ENCODE data around the gene ST6GALNAC4.

Gene ST6GALNAC4

GRCh38 chr9:127961613-127962155, 44.8 kb upstream of the ST6GALNAC4 start:
- no peak for DNase-seq (ENCODE audit: low read depth, low spot score)
- TF ChIP-seq, protein P1, sequence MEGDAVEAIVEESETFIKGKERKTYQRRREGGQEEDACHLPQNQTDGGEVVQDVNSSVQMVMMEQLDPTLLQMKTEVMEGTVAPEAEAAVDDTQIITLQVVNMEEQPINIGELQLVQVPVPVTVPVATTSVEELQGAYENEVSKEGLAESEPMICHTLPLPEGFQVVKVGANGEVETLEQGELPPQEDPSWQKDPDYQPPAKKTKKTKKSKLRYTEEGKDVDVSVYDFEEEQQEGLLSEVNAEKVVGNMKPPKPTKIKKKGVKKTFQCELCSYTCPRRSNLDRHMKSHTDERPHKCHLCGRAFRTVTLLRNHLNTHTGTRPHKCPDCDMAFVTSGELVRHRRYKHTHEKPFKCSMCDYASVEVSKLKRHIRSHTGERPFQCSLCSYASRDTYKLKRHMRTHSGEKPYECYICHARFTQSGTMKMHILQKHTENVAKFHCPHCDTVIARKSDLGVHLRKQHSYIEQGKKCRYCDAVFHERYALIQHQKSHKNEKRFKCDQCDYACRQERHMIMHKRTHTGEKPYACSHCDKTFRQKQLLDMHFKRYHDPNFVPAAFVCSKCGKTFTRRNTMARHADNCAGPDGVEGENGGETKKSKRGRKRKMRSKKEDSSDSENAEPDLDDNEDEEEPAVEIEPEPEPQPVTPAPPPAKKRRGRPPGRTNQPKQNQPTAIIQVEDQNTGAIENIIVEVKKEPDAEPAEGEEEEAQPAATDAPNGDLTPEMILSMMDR (IDR thresholded peaks at IDR 0.05; ENCODE audit: low read depth, low read length) = no peak
- H3K4me3 ChIP-seq (ENCODE audit: low read depth, low read length) = no peak overlapping the region
- in situ Hi-C loops (cut with HindIII; ENCODE audit: low sequenced_read_pairs) = no loop called here

GRCh38 chr9:127961155-127961490, 44.3 kb upstream of the ST6GALNAC4 start:
- H3K4me3 ChIP-seq (ENCODE audit: low read depth, low read length) = no peak overlapping the region
- TF ChIP-seq, protein P1 (IDR thresholded peaks at IDR 0.05; ENCODE audit: low read depth, low read length) = no peak
- DNase-seq (ENCODE audit: low read depth, low spot score) = no peak
- in situ Hi-C loops (cut with HindIII; ENCODE audit: low sequenced_read_pairs) = no loop called here

DNA sequence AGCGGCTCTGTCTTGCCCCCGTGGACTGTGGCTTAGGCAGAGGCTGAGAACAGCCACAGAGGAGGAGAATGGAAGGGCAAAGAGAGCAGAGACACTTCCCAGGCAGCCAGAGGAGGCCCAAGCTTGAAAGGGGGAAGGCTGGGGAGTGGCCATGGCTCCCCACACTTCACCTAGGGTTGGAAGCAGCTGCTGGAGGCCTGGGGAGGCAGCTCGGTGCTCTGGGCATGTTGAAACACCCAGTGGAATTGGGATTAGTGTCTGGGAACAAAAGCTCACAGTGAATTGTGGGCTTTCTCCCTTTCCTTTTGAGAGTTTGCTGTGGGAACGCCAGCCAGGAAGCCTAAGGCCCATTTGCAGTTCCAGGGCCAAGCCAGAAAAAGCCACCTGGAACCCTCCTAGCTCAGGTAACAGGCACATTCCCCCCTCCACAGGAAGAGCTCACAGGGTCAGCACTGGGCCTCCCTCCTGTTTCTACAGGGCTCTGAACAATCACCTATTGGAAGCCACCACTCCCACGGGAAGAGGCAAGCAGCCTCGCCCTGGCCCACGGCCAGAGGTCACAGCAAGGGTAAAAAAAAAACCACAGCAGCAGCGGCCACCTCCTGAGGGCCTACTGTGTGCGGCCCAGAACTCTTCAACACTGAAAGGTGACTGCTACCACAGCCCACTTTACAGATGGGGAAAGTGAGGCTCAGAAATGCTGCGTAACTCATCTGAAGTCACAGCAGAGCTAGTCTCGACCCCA, 43.7 kb upstream of the ST6GALNAC4 start:
- TF ChIP-seq, protein P1 (IDR thresholded peaks at IDR 0.05; ENCODE audit: low read depth, low read length) = no peak
- in situ Hi-C loops (cut with HindIII; ENCODE audit: low sequenced_read_pairs) = no loop called here
- DNase-seq (ENCODE audit: low read depth, low spot score) = no peak
- H3K4me3 ChIP-seq (ENCODE audit: low read depth, low read length) = no peak overlapping the region

DNA sequence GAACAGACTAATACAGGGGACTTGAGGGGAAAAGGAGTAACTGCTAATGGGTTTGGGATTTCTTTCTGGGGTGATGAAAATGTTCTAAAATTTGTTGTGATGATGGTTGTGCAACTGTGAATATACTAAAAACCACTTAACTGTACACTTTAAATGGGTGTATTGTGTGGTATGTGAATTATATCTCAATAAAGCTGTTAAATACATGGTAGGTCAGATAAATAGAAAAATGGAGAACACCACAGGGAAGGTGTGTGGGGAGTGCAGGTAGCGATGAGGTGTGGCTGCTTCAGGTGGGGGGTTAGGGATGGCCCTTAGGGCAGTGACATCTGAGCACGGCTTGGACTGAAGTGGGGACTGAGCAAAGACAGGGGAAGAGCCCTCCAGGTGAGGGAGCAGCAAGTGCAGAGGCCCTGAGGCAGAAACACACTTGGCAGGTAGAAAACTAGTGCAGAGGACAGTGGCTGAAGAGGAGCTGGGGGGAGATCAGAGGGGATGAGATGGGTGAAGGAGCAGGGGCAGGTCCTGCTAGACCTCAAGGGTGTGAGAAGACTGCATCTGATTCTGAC, 43.1 kb upstream of the ST6GALNAC4 start:
- TF ChIP-seq, protein P1 (IDR thresholded peaks at IDR 0.05; ENCODE audit: low read depth, low read length) = no peak
- no peak overlapping the region for H3K4me3 ChIP-seq (ENCODE audit: low read depth, low read length)
- DNase-seq (ENCODE audit: low read depth, low spot score) = no peak
- in situ Hi-C loops (cut with HindIII; ENCODE audit: low sequenced_read_pairs) = no loop called here

GRCh38 chr9:127959398-127959797, 42.6 kb upstream of the ST6GALNAC4 start:
- no peak overlapping the region for H3K4me3 ChIP-seq (ENCODE audit: low read depth, low read length)
- in situ Hi-C loops (cut with HindIII; ENCODE audit: low sequenced_read_pairs) = no loop called here
- TF ChIP-seq, protein P1 (IDR thresholded peaks at IDR 0.05; ENCODE audit: low read depth, low read length) = no peak
- no peak for DNase-seq (ENCODE audit: low read depth, low spot score)

- H3K4me3 ChIP-seq (ENCODE audit: low read depth, low read length) = no peak overlapping the region
- in situ Hi-C loops (cut with HindIII; ENCODE audit: low sequenced_read_pairs) = no loop called here
- DNase-seq (ENCODE audit: low read depth, low spot score) = no peak
- TF ChIP-seq, protein P1 (IDR thresholded peaks at IDR 0.05; ENCODE audit: low read depth, low read length) = no peak
Measured at GRCh38 chr9:127958728-127959127, 41.9 kb upstream of the ST6GALNAC4 start.

Measured in astrocyte of the spinal cord (primary cell).